ENCODE measurements around the gene JDP2.
A peak's percentile ranks its signal among the peaks of the same experiment; 100 is the strongest.

JDP2 gene

GRCh38 chr14:75519826-75520728 lies 92.3 kb downstream of the JDP2 start:
- no peak for DNase-seq

GRCh38 chr14:75520852-75521251 lies 93.0 kb downstream of the JDP2 start:
- no peak for DNase-seq

GRCh38 chr14:75521415-75522199 lies 93.8 kb downstream of the JDP2 start:
- DNase-seq: peak; percentile 30

GRCh38 chr14:75522224-75522982 lies 94.6 kb downstream of the JDP2 start, which contains the start of gene BATF:
Gene BATF, plus strand, starts transcription at chr14:75522469. Its CDS starts 214 bp downstream, at chr14:75522683.
- peak; percentile 88 for DNase-seq

- no peak for DNase-seq
Measured at GRCh38 chr14:75522983-75523318, 95.1 kb downstream of the JDP2 start.
